GM21515 (cell line): ENCODE results near the gene OLFM2.
"Not testable (repeated sequence)": the region's sequence is repeated elsewhere in the genome, so short reads cannot be mapped to it uniquely, and the experiment has no call there.

Experiments used
- ATAC-seq: cut with Tn5 transposase; IDR thresholded peaks from one replicate; pipeline ENCODE4 v1.9.1; 2021; ENCODE audit not compliant: unreplicated experiment

The OLFM2 gene

GRCh38 chr19:9863759-9864158 lies 72.6 kb downstream of the OLFM2 start:
- ATAC-seq = no peak

- no peak for ATAC-seq
Measured at GRCh38 chr19:9862938-9863337, 73.4 kb downstream of the OLFM2 start.

- ATAC-seq = no peak
Measured at GRCh38 chr19:9861503-9861902, 74.8 kb downstream of the OLFM2 start.

DNA sequence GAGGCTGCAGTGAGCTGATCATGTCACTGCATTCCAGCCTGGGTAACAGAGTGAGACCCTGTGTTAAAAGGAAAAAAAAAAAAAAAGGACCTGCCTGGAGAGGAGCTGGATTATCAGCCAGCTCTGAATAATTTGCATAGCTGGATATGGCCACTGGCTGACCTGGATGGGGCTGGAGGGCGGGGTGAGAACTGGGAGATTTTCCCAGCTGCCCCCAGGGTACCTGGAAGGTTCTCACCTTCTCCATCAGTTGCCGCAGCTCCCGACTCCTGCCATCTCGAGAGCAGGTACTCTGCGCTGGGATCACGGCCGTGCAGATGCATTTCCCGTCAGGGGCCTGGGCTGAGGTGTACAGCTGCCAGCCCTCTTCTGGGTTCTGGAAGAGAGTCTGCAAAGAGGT lies 75.9 kb downstream of the OLFM2 start:
- no peak for ATAC-seq

DNA sequence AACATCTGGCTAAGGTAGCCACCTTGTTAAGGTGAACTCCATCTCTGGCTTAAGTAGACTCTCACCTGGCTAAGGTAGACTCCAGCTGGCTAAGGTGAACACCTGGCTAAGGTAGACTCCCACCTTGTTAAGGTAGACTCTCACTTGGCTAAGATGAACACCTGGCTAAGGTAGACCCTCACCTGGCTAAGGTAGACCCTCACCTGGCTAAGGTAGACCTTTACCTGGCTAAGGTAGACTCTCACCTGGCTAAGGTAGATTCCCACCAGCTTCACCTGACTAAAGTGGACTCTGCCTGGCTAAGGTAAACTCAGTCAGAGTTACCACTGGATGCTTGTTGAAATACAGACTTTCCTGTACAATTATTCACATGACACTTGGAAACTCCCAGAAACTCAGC lies 77.5 kb downstream of the OLFM2 start:
- ATAC-seq = no peak

DNA sequence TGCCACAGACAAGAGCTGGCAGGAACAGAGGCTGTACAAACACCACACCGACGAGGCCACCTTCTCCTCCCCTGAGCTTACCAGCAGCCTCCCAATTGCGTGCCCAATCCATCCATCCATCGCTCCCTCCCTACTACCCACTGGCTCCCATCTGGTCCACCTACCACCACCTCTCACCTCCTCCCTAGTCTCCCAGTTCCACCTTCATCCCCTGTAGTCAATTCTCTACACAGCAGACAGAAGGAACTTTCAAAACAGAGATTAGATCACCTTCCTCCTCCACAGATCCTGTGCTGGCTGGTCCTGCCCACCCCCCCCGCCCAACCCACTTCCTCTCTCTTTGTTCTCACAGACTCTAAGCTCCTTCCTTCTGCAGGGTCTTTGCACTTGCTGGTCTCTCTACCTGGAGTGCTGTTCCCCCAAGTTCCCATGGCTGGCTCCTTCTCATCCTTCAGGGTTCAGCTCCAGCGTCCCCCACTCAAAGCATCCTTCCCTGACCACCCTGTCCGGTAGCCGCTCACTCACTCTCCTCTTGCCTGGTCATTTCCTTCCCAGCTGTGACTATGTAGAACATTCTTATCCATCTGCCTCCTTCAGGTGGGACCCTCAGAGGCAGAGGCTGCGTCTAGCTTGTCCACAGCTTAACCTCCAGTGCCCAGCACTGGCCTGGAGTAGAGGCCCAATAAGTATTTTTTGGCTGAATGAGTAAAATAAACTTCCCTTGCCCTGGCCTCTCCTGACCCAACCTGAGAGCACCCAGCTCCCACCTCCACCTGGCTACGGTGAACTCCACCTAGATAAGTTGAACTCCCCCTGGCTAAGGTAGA lies 78.2 kb downstream of the OLFM2 start:
- no peak for ATAC-seq

- no peak for ATAC-seq
Measured at GRCh38 chr19:9857076-9857721, 79.1 kb downstream of the OLFM2 start.

DNA sequence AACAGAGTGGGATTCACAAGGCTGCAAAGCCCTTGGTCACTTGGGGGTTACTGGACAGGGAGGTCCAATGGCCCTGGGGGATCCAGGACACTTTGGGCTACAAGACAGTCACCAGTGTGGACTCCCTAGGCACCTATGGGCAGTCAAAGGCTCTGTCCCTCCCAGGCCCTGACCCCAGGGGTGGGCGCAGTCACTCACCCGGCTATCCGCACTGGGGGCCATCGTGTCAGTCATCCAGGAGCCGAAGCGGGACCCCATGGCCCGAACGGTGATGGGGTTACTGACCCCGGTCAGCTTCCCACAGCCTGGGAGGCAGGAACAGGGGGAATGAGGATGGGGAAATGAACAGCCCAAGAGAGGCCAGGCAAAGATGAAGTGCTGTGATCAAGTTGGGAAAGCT lies 79.7 kb downstream of the OLFM2 start:
- no peak for ATAC-seq

DNA sequence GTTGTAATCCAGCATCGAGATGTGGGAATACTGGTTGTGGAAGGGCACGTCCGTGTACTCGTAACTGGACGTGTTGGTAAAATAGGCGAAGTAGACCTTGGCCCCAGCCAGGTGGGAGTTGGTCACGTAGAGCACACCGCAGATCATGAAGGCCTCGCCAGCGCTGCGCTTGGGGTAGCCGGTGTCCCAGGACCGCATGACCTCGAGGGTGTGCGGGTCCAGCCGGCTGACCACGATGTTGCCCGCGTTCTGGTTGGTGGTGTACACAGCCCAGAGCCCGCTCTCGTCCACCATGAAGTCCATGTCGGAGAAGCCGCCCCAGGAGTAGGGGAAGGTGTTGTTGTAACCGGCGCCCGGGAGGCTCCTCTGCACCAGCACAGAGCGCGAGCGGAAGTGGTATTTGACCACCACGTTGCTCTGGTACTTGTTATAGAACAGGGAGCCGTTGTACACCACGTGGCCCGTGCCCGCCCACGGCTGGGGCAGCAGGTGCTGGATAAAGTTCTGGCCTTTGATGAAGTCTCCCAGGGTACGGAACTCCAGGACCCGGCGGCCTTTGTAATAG lies 82.0 kb downstream of the OLFM2 start:
- ATAC-seq = no peak

DNA sequence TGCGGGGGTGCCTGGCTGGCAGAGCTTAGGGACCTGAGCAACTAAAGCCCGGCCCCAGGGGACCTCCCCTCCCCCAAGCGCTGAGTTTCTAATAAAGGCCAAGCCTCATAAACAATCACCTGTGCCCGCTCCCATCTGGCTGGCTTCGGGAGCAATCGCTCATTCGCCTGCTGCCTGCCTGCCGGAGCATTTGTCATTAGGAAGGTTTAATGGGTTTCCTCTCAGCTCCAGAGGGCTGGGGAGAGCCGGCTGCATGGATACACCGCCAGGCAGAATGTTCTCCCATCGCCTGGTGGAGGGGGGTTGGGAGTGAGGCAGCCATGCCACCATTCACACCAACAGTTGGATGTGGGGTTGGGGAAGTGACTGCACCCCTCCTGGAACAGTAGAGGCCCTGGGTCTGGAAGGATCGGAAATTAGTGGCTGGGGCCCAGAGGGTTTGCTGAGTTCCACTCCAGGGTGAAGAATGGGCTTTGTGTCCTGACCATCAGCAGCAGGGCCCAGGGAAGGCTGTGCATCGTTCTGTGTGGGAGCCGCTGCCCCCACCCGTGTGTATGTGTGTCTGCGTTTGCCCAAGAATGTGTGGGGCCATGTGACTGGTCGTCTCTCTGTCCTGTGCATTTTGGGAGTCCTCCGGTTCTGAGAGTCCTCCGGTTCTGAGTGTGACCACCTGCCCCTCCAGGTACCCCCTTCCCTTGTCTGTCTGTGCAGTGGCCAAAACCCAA lies 85.9 kb downstream of the OLFM2 start:
- ATAC-seq = no peak

- ATAC-seq = no peak
Measured at GRCh38 chr19:9849791-9850190, 86.5 kb downstream of the OLFM2 start.

- no peak for ATAC-seq
Measured at GRCh38 chr19:9848762-9849161, 87.6 kb downstream of the OLFM2 start.

GRCh38 chr19:9848060-9848459 lies 88.3 kb downstream of the OLFM2 start:
- ATAC-seq = no peak

DNA sequence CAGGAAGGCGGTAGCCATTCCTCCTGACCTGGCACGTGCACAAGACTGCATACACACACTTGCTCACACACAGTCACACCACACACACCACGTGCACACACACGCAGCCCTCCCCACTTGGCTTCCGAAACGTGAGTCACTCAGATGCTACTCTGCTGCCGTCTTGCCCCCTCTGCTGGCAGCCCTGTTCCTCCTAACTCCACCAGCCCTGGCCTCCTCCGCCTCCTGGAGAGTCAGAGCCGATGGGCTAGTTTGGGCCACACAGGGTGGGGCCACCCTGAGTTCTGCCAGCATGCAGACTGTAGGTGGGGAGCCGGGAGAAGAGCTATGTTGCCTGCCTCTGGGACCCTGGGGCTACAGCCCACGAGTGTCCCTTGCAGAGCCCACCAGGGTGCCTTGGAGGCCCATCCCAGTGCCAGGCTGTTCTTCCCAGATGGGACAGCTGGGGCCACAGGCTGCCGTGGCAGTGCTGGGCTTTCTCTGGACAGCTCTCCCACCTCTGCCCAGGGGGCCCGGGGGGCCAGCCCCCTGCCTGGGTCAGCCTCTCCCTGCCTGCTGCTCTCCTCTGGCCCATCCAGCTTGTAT lies 89.1 kb downstream of the OLFM2 start:
- ATAC-seq = no peak

DNA sequence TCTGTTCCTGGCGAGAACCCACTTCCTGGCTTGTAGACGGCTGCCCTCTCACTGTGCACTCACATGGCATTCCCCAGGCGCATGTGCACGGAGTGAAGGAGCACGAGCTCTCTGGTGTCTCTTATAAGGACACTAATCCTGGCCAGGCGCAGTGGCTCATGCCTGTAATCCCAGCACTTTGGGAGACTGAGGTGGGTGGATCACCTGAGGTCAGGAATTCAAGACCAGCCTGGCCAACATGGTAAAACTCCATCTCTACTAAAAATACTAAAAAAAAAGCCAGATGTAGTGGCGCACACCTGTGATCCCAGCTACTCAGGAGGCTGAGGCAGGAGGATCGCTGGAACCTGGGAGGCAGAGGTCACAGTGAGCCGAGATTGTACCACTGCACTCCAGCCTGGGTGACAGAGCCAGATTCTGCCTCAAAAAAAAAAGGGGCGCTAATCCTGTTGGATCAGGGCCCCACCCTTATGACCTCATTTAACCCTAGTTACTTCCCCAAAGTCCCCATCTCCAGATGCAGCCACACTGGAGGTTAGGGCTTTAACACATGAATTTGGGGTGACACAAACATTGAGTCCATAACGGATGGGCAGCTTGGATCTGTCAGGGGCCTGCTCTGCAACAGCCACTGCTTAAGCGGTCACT lies 92.6 kb downstream of the OLFM2 start:
- ATAC-seq = not testable (repeated sequence)

DNA sequence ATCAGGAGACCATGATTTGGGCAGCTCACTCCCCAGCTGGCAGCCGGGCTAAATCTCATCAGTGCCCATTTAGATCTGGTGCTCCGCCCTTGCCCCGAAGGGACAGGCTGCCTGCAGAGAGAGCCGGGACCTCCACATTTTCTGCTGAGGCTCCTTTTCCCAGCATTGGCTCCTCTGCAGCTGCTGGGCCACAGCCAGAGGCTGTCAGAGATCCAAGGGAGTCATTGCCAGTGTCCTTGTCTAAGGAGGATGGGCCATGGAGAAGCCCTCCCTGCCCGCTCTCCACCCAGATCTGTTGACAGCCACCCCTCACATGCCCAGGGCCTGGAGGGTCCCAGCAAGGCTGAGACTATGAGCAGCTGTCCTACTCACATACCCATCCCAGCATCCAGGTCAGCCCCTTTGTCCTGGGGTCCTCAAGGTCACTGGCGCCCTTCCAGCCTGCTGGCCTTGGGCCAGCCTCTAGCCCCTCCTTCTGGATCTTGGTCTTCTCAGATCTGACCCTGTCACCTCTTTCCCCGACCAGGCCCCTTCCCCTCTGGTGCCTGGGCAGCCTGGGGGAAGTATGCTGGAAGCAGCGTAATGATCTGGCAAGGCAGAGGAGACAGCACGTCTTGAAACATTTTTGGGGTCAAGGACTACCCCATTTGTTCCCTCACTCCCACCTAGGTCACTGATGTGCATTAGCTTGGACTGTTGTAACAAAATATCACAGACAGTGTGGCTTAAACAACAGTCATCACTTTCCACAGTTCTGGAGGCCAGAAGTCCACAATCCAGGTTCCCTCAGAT lies 93.3 kb downstream of the OLFM2 start:
- ATAC-seq = no peak

DNA sequence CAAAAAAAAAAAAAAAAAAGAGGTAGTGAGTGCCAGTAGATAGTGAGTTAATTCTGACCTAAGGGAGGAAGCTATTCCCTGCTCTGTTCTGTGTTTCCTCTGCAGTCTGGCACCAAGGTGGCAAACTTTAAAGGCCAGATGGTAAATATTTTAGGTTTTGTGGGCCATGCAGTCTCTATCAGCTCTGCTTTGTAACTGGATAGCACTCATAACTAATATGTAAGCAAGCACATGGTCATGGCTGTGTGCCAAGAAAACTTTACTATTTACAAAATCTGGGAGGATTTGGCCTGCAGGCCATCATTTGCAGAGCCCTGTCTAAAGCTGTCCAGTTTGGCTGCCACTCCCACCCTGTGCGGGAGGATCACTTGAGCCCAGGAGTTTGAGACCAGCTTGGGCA lies 96.9 kb downstream of the OLFM2 start:
- no peak for ATAC-seq

- no peak for ATAC-seq
Measured at GRCh38 chr19:9838324-9838723, 98.0 kb downstream of the OLFM2 start.

GRCh38 chr19:9836021-9836420 lies 100.3 kb downstream of the OLFM2 start:
- no peak for ATAC-seq

- ATAC-seq = peak; percentile 26
Measured at GRCh38 chr19:9835507-9835949, 100.8 kb downstream of the OLFM2 start.
